ENCODE results near the gene PMP22. TPM values are rescaled to one million over a fixed set of nuclear protein-coding genes. Genes with fewer than 3 reads are reported as not detected.

PMP22 gene
- total RNA-seq, 3 donors from 2014 or later (not counting 1 experiment from before 2014, with no cell fraction given), result 5.7 TPM; not detected in 2

GRCh38 chr17:15281909-15282308 is 16.8 kb upstream of the PMP22 start:
- WGBS (ENCODE audit: insufficient coverage), result 92% methylated on average over 3 of the region's 3 CpGs
- Mint-ChIP-seq H3K27ac (no peak overlapping the region), H3K36me3 (no peaks in the 10 kb centered on the region), H3K4me3 (no peak overlapping the region), H3K4me1 (no peaks in the 10 kb centered on the region), H3K9me3 (peaks cover 0 to 3% of the 10 kb centered on the region in 2 donors), H3K27me3 (ENCODE audit: low read depth in 2 of 2) (peaks cover 18 to 52% of the 10 kb centered on the region in 2 donors)
- H3K27me3 ChIP-seq (ENCODE audit: control insufficient read depth, insufficient read depth, low read length), result peaks cover 6% of the 10 kb centered on the region
- TF ChIP-seq, protein P1, sequence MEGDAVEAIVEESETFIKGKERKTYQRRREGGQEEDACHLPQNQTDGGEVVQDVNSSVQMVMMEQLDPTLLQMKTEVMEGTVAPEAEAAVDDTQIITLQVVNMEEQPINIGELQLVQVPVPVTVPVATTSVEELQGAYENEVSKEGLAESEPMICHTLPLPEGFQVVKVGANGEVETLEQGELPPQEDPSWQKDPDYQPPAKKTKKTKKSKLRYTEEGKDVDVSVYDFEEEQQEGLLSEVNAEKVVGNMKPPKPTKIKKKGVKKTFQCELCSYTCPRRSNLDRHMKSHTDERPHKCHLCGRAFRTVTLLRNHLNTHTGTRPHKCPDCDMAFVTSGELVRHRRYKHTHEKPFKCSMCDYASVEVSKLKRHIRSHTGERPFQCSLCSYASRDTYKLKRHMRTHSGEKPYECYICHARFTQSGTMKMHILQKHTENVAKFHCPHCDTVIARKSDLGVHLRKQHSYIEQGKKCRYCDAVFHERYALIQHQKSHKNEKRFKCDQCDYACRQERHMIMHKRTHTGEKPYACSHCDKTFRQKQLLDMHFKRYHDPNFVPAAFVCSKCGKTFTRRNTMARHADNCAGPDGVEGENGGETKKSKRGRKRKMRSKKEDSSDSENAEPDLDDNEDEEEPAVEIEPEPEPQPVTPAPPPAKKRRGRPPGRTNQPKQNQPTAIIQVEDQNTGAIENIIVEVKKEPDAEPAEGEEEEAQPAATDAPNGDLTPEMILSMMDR (IDR thresholded peaks at IDR 0.05), result no peak
- no peak for DNase-seq
- no peak overlapping the region for H3K27ac ChIP-seq (ENCODE audit: low read length)
- H3K36me3 ChIP-seq (ENCODE audit: control insufficient read depth, insufficient read depth, low read length), result no peaks in the 10 kb centered on the region
- no peaks in the 10 kb centered on the region for H3K4me1 ChIP-seq (ENCODE audit: control insufficient read depth, insufficient read depth, low read length)
- no peak overlapping the region for H3K4me3 ChIP-seq (ENCODE audit: low read length)
- H3K9me3 ChIP-seq (ENCODE audit: control insufficient read depth, insufficient read depth, low read length), result no peaks in the 10 kb centered on the region
- intact Hi-C loops (cut with micrococcal nuclease), result no loop called here
- ATAC-seq, result no peak

DNA sequence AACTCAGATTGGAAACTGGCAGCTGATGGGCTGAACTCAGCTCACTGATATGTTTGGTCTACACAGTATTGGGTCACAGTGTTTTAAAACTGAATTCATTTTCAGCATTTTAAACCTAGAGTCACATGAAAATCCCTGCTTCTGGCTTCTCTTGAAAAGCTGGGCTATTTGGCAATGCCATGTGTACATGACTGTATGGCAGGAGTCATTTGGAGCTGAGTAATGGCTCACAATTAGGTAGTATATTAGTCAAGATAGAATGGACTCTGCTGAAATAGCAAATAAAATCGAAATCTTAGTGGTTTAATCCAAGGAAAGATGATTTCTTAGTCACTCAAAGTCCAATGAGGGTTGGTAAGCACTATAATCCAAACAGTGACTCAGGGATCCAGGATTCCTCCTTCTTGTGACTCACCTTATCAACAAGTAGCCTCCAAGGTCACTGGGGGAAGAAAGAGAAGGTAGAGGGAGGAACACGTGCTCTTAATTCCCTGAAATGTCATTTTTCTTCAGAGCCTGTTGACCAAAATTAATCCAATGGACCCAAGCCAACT is 13.9 kb upstream of the PMP22 start:
- peaks cover 24 to 39% of the 10 kb centered on the region in 2 donors for H3K27me3 Mint-ChIP-seq (ENCODE audit: low read depth in 2 of 2)
- H3K27me3 ChIP-seq (ENCODE audit: control insufficient read depth, insufficient read depth, low read length), result peaks cover 6% of the 10 kb centered on the region
- H3K4me1 ChIP-seq (ENCODE audit: control insufficient read depth, insufficient read depth, low read length), result no peaks in the 10 kb centered on the region
- H3K36me3 Mint-ChIP-seq, result no peaks in the 10 kb centered on the region
- H3K27ac Mint-ChIP-seq, result no peak overlapping the region
- TF ChIP-seq, protein P1 (IDR thresholded peaks at IDR 0.05), result no peak
- intact Hi-C loops (cut with micrococcal nuclease), result no loop called here
- H3K9me3 ChIP-seq (ENCODE audit: control insufficient read depth, insufficient read depth, low read length), result no peaks in the 10 kb centered on the region
- no peak overlapping the region for H3K27ac ChIP-seq (ENCODE audit: low read length)
- no peak for ATAC-seq
- no peaks in the 10 kb centered on the region for H3K36me3 ChIP-seq (ENCODE audit: control insufficient read depth, insufficient read depth, low read length)
- 60% methylated on average over 2 of the region's 2 CpGs for WGBS (ENCODE audit: insufficient coverage)
- H3K4me3 ChIP-seq (ENCODE audit: low read length), result no peak overlapping the region
- no peak overlapping the region for H3K4me3 Mint-ChIP-seq
- H3K4me1 Mint-ChIP-seq, result no peaks in the 10 kb centered on the region
- no peak for DNase-seq
- H3K9me3 Mint-ChIP-seq, result peaks cover 0 to 5% of the 10 kb centered on the region in 2 donors

DNA sequence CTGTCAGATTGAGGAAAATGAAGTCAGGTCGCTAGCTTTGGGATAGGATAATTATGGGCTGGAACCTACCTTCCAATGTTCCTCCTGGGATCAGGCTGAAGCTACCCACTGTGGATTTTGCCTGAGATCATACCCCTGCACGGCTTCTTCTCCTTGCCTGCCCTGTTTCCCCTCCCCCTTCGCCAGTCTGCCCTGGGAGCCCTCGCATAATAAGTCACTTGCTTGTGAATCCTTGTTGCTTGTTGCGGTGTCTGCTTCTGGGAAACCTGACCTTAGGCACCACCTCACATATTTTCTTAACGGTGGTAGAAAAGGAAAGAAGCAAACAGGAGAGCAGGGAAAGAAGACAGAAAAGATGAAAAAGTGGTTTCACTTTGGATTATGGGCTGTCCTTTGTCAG is 13.3 kb upstream of the PMP22 start:
- Mint-ChIP-seq H3K9me3 (peaks cover 0 to 4% of the 10 kb centered on the region in 2 donors), H3K27ac (no peak overlapping the region), H3K4me3 (no peak overlapping the region), H3K4me1 (no peaks in the 10 kb centered on the region), H3K36me3 (no peaks in the 10 kb centered on the region), H3K27me3 (ENCODE audit: low read depth in 2 of 2) (peaks cover 19 to 33% of the 10 kb centered on the region in 2 donors)
- Histone ChIP-seq H3K36me3 (ENCODE audit: control insufficient read depth, insufficient read depth, low read length) (no peaks in the 10 kb centered on the region), H3K27me3 (ENCODE audit: control insufficient read depth, insufficient read depth, low read length) (peaks cover 6% of the 10 kb centered on the region), H3K4me1 (ENCODE audit: control insufficient read depth, insufficient read depth, low read length) (no peaks in the 10 kb centered on the region), H3K4me3 (ENCODE audit: low read length) (no peak overlapping the region), H3K27ac (ENCODE audit: low read length) (no peak overlapping the region), H3K9me3 (ENCODE audit: control insufficient read depth, insufficient read depth, low read length) (no peaks in the 10 kb centered on the region)
- WGBS (ENCODE audit: insufficient coverage), result 56% methylated on average over 4 of the region's 6 CpGs
- intact Hi-C loops (cut with micrococcal nuclease), result no loop called here
- ATAC-seq (no peak), DNase-seq (no peak)
- TF ChIP-seq, protein P1 (IDR thresholded peaks at IDR 0.05), result no peak

DNA sequence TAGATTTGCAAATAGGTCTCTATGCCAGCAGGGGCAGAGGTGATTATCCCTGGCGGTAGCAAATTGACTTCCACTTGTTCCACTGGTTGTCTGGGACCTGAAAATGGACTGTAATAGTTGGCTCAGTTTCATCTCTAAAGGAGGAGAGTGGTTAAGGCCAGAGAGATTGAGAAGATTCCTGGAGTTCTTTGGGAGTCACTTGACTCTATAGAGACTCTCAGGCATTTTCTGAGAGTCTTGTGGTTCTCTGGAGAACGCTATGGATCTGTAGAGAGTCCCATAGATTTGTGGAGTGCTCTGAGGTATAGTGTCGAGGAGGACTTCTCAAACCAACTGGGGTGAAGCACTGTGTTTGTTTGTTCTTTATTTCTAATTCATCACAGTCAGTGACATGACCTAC is 8.9 kb upstream of the PMP22 start:
- Histone ChIP-seq H3K4me3 (ENCODE audit: low read length) (no peak overlapping the region), H3K4me1 (ENCODE audit: control insufficient read depth, insufficient read depth, low read length) (no peaks in the 10 kb centered on the region), H3K36me3 (ENCODE audit: control insufficient read depth, insufficient read depth, low read length) (no peaks in the 10 kb centered on the region), H3K9me3 (ENCODE audit: control insufficient read depth, insufficient read depth, low read length) (no peaks in the 10 kb centered on the region), H3K27ac (ENCODE audit: low read length) (no peak overlapping the region), H3K27me3 (ENCODE audit: control insufficient read depth, insufficient read depth, low read length) (peaks cover 6% of the 10 kb centered on the region)
- peaks cover 0 to 2% of the 10 kb centered on the region in 2 donors for H3K9me3 Mint-ChIP-seq
- H3K36me3 Mint-ChIP-seq, result no peaks in the 10 kb centered on the region
- peaks cover 0 to 12% of the 10 kb centered on the region in 2 donors for H3K27me3 Mint-ChIP-seq (ENCODE audit: low read depth in 2 of 2)
- no peak for ATAC-seq
- 82% methylated on average over 3 of the region's 3 CpGs for WGBS (ENCODE audit: insufficient coverage)
- no peak overlapping the region for H3K4me3 Mint-ChIP-seq
- intact Hi-C loops (cut with micrococcal nuclease), result no loop called here
- no peaks in the 10 kb centered on the region for H3K4me1 Mint-ChIP-seq
- H3K27ac Mint-ChIP-seq, result no peak overlapping the region
- DNase-seq, result no peak
- TF ChIP-seq, protein P1 (IDR thresholded peaks at IDR 0.05), result no peak
